Right lobe of liver (tissue), 4 donors: ENCODE measurements around the gene NEU1.

ENCODE experiments used
- POLR2A ChIP-seq: fragments of 450-650 bp; IDR thresholded peaks from one replicate; pipeline ENCODE4 v1.6.1; 2017; ENCODE audit warnings: antibody characterized with exemption, mild to moderate bottlenecking
- TF ChIP-seq, protein P1 (sequence below), 4 donors: fragments of 200-600 bp in 3 of 4; fragments of 450-650 bp in 1 of 4; IDR thresholded peaks; one replicate each; pipeline versions ENCODE4 v1.5.1 to v1.8.0; 2016 to 2022; ENCODE audit warnings: antibody characterized with exemption in 4 of 4, mild to moderate bottlenecking in 2 of 4
- donor health status: DM: no; HTN: no; CAD: no.
- donor health status: DM: no; HTN: no; CAD: no.
- donor health status: DM: no; HTN: yes; CAD: no.

DNA sequence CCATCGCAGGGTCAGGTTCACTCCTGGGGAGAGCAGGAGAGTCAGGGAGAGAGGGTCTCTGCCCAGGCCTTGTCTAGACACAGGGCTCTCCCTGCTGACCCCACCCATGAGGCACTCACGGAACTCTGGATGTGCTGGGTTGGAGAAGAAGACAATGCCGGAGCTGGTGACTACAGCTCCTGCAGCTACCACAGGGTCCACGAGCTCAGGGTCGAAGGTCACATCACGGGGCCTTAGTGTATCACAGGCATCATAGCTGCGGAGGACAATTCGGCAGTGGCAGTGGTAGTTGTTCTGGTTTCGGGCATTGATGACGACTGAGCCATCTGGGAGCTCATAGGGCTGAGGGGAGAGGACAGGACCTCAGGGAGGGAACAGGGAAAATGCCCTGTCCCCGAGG lies 2.7 kb downstream of the NEU1 start:
- TF ChIP-seq, protein P1, sequence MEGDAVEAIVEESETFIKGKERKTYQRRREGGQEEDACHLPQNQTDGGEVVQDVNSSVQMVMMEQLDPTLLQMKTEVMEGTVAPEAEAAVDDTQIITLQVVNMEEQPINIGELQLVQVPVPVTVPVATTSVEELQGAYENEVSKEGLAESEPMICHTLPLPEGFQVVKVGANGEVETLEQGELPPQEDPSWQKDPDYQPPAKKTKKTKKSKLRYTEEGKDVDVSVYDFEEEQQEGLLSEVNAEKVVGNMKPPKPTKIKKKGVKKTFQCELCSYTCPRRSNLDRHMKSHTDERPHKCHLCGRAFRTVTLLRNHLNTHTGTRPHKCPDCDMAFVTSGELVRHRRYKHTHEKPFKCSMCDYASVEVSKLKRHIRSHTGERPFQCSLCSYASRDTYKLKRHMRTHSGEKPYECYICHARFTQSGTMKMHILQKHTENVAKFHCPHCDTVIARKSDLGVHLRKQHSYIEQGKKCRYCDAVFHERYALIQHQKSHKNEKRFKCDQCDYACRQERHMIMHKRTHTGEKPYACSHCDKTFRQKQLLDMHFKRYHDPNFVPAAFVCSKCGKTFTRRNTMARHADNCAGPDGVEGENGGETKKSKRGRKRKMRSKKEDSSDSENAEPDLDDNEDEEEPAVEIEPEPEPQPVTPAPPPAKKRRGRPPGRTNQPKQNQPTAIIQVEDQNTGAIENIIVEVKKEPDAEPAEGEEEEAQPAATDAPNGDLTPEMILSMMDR (IDR thresholded peaks at IDR 0.05) = no peak
- no peak for TF ChIP-seq POLR2A
